Stimulated activated CD8-positive, alpha-beta memory T cell treated with anti-CD3 and anti-CD28 coated beads, Interleukin-7, amount 100 ng/mL, for 48 hours (primary cell): ENCODE results near the gene IGHMBP2.

Experiments
- DNase-seq, 2 donors: peaks; one replicate each; pipeline ENCODE4 v3.0.0-alpha.2; 2020; ENCODE audit warnings: low read depth in 1 of 2; ENCODE audit errors: extremely low read depth in 1 of 2

Gene IGHMBP2

DNA sequence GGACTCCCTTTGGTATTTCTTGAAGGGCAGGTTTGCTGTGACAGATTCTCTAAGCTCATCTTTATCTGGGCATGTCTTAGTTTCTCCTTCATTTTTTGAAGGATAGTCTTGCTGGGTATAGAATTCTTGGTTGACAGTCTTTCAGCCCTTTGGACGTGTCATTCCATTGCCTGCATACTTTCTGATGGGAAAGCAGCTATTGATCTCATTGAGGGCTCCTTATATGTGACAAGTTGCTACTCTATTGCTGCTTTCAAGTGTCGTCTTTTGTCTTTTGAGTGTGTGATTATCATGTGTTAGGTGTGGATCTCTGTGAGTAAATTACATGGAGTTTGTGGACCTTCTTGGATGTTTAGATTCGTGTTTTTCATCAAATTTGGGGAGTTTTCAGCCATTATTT, 21.9 kb downstream of the IGHMBP2 start:
- no peak for DNase-seq

DNA sequence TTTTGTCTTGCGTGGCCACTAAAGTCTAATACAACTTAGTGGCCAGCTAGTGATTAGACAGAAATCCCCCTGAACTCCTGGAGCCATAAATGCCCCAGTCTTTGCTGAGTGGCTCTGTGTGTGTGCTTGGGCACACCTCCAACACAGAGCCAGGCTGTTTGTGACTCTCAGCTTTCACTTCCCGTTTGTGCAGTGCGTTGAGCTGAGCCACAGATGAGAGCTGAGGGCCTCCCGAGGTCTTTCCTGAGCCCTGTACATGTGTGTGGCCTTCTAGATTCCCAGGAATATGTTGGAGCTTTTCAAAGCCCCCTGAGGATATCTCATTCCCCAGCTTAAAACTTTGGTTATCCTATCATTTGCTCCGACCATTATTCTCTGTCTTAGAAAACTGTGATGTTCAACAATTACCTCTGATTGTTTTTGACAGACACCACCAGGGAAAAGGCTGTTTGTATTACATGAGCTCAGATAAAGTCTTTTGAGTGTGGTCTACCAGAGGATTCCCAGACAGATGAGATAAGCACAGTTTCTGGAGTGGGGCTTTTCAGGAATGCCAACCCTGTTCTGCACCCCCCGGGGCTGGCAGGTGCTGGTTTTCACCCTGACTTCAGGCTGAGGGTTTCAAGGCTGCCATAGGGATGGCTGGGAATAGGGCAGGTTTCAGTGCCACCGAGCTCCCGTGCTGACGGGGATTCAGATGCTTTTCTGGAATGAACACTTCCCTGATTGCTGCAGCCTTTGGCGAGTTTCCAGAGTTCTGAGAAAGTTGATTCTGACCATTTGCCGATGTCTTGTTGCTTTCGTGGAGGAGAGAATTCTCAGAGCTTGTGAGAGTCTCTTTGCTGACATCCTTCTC, 23.8 kb downstream of the IGHMBP2 start:
- no peak for DNase-seq

DNA sequence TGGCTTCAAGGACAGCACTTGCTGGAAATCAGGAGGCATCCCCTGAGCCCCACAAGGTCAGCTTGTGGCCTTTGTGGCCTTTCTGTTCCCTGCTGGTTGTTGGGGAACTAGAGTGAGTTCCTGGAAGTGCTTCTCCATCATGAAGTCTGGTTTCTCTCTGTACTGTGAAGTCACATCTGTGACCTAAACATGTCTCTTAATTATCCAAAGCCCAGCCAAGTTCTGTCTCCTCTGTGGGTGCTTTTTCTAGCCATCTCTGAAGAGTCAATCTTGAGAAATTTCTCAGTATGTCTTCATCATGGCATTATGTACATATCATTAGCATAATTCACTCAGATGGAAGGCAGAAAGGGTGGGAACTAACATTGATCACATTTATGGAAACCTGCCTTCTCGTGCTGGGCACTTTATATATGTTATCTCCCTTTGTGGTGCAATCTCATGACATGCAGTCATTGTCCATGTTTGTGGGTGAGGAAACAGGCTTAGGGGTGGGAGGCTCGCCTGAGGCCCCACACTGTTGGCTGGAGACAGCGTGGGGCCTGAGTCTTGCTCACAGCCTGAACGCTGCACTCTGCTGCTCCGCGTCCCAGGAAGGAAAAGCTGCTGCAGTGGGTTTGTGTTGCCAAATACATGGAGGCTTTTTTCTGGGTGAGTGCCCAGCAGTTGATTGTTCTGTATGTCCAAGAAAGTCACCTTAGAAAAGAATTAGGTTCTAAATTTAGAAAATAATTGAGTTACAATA, 24.6 kb downstream of the IGHMBP2 start:
- DNase-seq = no peak

DNA sequence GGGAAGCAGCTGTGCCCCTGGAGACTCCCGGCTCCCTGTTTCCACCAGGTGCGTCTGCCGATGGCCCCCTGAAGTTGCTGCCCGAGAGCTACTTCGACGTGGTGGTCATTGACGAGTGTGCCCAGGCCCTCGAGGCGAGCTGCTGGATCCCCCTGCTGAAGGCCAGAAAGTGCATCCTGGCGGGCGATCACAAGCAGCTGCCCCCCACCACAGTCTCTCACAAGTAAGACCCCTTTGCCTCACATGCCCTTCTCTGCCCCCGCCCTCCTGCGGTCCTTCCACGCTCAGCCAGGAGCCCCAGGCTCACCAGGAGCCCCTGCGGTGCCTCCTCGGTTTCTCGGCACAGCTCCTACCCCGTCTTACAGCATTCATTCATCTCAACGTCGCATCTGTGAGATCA, 25.4 kb downstream of the IGHMBP2 start:
- DNase-seq = no peak

DNA sequence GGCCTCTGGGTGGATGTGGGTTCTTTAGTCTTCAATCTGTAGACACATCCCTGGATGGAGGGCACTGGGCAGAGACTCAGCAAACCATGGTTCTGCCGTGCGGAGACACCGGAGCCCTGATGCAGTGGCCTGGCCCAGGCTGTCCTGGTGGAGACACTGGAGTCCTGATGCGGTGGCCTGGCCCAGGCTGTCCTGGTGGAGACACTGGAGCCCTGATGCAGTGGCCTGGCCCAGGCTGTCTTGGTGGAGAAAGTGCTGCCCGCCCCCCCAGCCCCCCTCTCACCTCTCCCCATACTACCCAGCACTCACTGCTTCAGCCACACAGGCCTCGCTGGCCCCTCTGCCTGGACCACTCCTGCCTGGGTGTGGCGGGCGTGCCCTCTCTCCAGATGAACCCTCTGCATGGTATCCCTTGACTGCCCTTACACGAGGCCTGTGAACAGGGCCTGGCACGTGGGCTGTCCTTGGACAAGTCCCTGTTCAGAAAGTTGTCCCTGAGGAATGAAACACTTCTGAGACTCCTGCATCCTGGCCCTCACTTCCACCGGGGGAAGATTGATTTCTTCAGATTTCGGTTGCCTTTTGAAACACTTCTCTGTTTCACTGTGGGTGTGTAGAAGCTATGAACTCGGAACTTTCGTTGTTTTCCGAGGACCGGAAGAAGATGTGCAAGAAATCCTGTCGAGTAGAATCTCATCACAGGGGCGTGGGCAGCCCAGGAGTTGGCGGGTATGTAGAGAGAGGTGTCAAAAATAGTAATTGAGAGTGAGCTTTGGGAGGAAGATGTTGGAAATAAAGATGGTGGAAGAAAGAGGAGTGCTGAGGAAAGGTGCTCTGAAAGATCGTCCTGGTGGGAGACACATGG, 26.2 kb downstream of the IGHMBP2 start:
- DNase-seq = no peak

DNA sequence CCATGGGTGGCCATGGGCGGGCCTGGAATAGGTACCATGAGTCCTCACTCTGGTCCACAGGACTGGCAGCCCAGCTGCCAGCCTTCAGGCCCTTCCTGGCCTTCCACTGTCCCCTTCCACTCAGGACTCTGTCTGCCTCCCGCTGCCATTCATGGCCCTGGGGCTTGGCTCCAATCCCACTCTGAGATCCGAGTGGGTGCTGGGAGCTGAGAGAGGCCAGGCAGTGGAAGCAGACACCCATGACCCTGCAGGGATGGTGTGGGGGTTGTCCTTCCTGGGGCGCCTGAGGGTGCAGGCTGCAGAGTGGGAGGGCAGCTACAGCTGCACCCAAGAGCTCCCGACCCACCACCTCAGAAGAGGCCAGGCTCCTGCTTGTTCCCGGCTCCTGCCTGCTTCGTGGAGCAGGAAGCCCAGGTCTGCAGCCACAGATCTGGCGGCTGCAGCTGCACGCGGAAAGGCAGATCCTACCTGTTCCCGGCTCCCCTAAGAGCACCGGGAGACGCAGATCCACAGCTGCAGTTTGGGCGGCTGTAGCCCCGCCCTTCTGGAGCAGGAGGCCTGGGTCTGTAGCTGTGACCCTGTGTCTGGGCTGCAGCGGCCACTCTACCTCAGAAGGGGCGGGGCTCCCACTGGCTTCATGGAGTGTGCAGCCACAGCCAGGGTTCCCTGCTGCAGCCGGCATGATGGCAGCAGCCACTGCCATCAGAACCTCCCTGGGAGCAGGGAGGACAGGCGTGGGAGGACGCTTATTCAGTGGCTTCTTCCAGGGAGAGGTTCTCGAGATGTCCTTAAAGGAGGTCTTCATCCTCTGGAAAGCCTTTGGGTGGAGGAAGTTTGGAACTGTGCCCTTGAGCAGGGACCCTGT, 27.5 kb downstream of the IGHMBP2 start:
- DNase-seq = no peak

DNA sequence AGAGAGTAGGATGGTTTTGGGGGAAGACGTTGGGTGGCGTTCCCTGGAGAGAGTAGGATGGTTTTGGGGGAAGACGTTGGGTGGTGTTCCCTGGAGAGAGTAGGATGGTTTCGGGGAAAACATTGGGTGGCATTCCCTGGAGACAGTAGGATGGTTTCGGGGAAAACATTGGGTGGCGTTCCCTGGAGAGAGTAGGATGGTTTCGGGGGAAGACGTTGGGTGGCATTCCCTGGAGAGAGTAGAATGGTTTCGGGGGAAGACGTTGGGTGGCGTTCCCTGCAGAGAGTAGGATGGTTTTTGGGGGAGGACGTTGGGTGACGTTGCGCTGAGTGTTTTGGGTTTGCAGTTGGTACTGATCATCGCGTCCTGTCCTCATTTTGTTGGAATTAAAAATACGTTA, 28.2 kb downstream of the IGHMBP2 start:
- DNase-seq = no peak

DNA sequence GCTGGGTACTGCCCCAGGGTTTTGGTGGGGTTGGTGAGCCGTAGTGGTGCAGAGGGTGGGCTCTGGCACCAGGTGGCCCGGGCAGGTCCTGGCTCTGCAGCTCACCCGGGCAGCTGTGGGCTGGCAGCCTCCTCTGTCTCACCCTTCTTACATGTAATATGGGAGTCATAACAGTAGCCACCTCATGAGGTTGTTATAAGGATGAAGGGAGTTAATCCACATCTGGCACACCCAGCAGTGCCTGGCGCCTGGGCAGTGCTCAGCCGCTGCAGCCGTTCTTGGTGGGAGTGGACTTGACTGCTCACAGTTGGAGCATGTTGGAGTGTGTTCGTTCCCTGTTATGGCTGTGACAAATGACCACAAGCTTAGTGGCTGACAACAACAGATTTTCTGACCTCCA, 28.7 kb downstream of the IGHMBP2 start:
- no peak for DNase-seq

DNA sequence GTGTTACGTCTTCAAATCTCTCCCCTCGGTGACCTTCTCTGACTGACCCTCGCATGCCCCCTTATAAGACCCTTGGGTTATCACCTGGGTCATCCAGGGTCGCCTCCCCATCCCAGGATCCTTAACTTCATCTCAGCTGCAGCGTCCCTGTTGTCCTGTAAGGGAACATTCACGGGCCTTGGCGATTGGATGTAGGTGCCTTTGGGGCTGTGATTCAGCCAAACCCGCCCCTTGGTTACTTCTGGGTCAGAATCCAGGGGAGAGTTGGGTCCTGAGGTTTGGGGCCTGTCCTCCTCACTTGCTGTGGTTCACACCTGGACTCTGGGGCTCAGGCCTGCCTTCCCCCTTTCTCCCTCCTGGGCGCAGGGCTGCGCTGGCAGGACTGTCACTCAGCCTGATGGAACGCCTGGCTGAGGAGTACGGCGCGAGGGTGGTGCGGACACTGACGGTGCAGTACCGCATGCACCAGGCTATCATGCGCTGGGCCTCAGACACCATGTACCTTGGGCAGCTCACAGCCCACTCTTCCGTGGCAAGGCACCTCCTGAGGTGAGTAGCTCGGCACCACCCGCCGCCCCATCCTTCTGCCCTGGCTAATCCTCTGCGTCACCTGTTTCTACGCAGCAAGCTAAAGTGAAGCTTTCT, 29.4 kb downstream of the IGHMBP2 start:
- no peak for DNase-seq

DNA sequence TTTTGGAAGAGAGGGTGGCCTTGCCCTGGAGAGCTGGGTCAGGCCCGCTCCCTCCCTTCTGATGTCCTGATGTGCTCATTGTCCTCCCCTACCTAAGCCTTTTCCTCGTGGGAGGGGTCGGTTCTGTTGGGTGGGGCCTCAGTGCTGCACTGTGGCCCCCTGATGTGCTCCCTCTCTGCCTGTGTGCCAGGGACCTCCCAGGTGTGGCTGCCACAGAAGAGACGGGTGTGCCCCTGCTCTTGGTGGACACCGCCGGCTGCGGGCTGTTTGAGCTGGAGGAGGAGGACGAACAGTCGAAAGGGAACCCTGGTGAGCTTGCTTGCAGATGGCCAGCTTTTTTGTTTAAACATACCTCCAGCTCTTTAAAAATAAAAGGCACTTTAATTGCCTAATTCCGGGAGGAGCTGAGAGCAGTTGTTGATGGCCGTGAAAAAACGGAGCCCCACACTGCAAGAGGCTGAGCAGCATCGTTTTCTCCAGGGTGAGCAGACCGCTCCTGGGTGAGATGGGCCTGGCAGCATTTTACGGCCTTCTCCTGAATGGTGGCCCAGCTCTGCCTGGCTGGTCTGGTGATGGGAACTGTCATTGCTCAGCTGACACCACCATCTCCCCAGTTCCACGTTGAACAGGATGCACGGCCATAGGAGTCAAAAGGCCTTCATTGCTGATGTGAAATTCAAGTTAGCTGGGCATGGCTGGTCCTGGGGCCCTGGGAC, 30.1 kb downstream of the IGHMBP2 start:
- no peak for DNase-seq

DNA sequence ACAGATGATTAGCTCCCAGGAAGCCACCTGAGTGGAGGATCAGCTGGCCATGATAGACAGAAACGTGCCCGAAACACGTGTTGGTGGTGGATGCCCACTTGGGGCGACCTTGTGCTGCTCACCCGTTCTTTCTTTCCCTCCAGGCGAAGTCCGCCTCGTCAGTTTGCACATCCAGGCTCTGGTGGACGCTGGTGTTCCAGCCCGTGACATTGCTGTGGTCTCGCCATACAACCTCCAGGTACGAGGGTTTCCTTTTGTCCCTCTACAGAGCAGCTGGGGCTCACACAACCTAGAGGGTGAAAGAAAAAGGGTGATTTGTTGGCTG, 30.6 kb downstream of the IGHMBP2 start:
- DNase-seq = no peak

DNA sequence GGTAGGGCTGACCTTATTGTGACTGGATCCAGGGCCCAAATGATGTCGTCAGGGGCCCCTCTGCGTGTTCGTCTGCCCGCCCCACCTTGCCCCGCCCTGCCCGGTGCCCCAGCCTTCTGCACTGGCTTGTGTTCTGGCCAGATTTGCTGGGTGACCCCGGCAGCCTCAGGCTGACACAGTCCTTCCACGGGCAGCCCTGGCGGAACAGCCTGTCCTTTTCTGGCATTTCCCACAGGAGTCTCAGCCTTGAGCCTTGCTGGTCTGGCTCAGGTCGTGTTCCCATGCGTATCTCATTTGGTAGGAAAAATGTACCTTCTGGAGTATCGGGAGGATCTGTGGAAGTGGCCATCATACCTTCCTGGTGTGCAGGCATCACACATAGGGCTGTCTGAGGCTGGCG, 31.0 kb downstream of the IGHMBP2 start:
- DNase-seq = no peak

DNA sequence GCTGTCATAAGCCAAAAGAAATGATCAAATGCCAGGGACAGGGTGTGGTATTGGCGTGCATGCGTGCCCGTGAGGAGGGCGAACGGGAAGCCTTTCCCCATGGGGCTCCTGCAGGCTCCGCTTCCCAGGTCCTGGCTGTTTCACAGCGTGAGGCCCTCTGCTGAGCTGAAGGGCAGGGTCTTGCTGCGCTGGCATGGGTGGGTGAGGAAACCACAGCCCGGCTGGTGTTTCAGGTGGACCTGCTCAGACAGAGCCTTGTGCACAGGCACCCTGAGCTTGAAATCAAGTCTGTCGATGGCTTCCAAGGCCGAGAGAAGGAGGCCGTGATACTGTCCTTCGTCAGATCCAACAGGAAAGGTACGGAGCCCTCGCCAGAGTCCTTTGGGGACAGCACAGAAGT, 31.4 kb downstream of the IGHMBP2 start:
- no peak for DNase-seq

DNA sequence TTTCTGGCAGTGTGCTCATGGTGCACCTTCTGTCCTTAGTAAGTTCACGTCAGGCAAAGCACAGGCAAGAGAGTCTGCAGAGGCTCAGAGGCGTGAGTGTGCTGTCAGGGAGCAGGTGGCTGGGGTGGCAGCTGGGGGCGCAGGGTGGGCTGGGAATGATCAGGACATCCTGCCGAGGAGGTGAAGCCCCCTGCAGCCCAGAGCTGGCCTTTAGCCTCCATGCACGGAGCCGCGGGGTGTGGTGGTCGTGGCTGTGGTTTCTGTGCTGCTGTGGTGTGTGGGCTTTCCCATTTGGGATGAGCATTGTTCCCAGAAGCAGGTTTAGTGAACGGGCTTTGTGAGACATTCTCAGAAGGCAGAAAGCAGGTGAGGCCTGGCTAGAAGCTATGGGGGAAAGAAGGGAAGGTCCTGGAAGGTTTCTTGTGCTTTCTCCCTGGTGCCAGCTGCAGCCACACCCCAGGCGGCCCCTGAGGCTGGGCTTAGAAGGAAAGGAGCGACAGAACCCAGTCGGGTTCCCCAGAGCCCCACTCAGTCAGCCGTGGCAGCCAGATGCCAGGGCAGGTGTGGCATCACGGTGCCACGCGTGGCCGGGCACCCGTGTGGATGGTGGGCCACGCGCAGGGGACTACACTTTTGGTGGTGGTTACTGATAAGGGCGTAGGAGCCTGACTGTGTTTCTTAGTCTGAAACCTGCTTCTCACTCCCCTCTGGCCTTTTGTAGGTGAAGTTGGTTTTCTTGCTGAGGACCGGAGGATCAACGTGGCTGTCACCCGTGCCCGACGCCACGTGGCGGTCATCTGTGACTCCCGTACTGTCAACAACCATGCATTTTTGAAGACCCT, 32.0 kb downstream of the IGHMBP2 start:
- no peak for DNase-seq

DNA sequence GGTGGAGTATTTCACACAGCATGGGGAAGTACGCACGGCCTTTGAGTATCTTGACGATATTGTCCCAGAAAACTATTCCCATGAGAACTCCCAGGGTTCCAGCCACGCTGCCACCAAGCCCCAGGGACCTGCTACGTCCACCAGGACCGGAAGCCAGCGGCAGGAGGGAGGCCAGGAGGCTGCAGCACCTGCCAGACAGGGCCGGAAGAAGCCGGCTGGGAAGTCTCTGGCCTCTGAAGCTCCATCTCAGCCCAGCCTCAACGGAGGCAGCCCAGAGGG, 32.6 kb downstream of the IGHMBP2 start:
- DNase-seq = no peak

DNA sequence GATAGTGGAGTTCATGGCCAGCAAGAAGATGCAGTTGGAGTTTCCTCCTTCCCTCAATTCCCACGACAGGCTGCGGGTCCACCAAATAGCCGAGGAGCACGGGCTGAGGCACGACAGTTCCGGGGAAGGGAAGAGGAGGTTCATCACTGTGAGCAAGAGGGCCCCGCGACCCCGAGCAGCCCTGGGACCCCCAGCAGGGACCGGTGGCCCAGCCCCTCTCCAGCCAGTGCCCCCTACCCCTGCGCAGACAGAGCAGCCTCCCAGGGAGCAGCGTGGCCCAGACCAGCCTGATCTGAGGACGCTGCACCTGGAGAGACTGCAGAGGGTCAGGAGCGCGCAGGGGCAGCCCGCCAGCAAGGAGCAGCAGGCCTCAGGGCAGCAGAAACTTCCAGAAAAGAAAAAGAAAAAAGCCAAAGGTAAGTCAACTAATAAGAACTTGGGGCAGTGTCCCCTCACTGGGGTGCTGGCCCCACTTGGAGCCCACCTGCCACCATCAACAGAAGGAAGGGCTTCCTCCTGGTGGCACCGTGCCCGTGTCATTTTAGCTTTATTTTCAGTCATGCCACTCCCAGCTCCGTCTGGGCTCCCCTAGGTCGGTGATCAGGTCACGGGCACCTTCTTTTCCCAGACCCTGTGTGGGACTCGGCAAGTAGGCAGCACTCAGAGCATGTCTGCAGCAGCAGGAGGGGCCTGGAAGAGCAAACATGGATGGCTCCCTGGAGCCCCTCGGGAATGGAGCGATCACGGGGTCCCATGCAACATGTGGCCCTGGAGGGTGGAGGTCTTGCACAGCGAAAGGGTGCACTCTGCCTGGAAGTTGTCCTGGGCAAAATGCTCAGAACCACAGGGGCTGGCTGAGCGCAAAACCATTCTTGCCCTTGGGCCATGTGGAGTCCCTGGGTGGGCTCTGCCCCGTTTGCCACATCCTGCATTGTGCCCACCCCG, 33.3 kb downstream of the IGHMBP2 start:
- DNase-seq = no peak

DNA sequence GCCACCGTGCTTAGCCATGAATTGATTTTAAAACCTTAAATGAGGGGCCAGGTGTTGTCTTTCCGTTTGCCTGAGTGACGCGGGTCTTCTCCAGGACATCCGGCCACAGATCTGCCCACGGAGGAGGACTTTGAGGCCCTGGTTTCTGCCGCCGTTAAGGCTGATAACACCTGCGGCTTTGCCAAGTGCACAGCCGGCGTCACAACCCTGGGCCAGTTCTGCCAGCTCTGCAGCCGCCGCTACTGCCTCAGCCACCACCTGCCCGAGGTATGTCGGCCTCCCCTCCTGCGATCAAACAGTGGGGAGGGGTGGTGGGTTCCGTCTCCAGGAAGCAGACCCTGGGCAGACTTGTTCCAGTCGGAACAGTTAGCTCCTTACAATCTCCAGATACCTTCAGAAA, 34.4 kb downstream of the IGHMBP2 start:
- no peak for DNase-seq
